GM18907 (cell line): Measurements from ENCODE around the gene HDLBP.
"Not testable (repeated sequence)": the region's sequence is repeated elsewhere in the genome, so short reads cannot be mapped to it uniquely, and the experiment has no call there.

Source experiments
- ATAC-seq: cut with Tn5 transposase; IDR thresholded peaks from one replicate; pipeline ENCODE4 v1.9.1; 2021; ENCODE audit warnings: mild to moderate bottlenecking, moderate library complexity; ENCODE audit not compliant: unreplicated experiment

Gene HDLBP

GRCh38 chr2:241304039-241304670 is 11.3 kb downstream of the HDLBP start:
- no peak for ATAC-seq

- no peak for ATAC-seq
These were observed 12.5 kb downstream of the HDLBP start for GRCh38 chr2:241302759-241303651.

GRCh38 chr2:241302083-241302482 is 13.4 kb downstream of the HDLBP start:
- ATAC-seq: no peak

GRCh38 chr2:241300000-241300399 is 15.5 kb downstream of the HDLBP start:
- no peak for ATAC-seq

- no peak for ATAC-seq
These were observed 16.8 kb downstream of the HDLBP start for GRCh38 chr2:241298673-241299072.

GRCh38 chr2:241296767-241297166 is 18.7 kb downstream of the HDLBP start:
- ATAC-seq: no peak

GRCh38 chr2:241295326-241296095 is 20.0 kb downstream of the HDLBP start:
- ATAC-seq: no peak

- not testable (repeated sequence) for ATAC-seq
These were observed 22.1 kb downstream of the HDLBP start for GRCh38 chr2:241293378-241293797.

- ATAC-seq: no peak
These were observed 23.5 kb downstream of the HDLBP start for GRCh38 chr2:241291977-241292376.

GRCh38 chr2:241291153-241291552 is 24.3 kb downstream of the HDLBP start:
- no peak for ATAC-seq

- ATAC-seq: no peak
These were observed 25.9 kb downstream of the HDLBP start for GRCh38 chr2:241289597-241289996.

GRCh38 chr2:241289053-241289452 is 26.4 kb downstream of the HDLBP start:
- ATAC-seq: no peak

GRCh38 chr2:241288324-241288888 is 27.1 kb downstream of the HDLBP start:
- ATAC-seq: no peak

GRCh38 chr2:241286348-241287090 is 29.0 kb downstream of the HDLBP start:
- ATAC-seq: no peak

GRCh38 chr2:241285596-241285995 is 29.9 kb downstream of the HDLBP start:
- ATAC-seq: no peak

GRCh38 chr2:241282555-241282954 is 32.9 kb downstream of the HDLBP start:
- ATAC-seq: no peak

GRCh38 chr2:241280291-241280690 is 35.2 kb downstream of the HDLBP start:
- ATAC-seq: no peak

- ATAC-seq: no peak
These were observed 35.6 kb downstream of the HDLBP start for GRCh38 chr2:241279828-241280227.

GRCh38 chr2:241279413-241279812 is 36.1 kb downstream of the HDLBP start:
- ATAC-seq: no peak

- not testable (repeated sequence) for ATAC-seq
These were observed 37.2 kb downstream of the HDLBP start for GRCh38 chr2:241278306-241278705.
